Measurements from ENCODE around the gene CFAP100.

CFAP100 gene

GRCh38 chr3:126442856-126443242 lies 48.1 kb downstream of the CFAP100 start:
- DNase-seq (ENCODE audit: insufficient read length) = no peak
- TF ChIP-seq POLR2AphosphoS5 (IDR thresholded peaks at IDR 0.05; ENCODE audit: low read depth, low read length) (no peak), POLR2A (IDR thresholded peaks at IDR 0.05; ENCODE audit: low read depth, low read length) (no peak), TAF1 (IDR thresholded peaks at IDR 0.05; ENCODE audit: borderline replicate concordance, low read depth, low read length) (no peak)
- no peak for FAIRE-seq

DNA sequence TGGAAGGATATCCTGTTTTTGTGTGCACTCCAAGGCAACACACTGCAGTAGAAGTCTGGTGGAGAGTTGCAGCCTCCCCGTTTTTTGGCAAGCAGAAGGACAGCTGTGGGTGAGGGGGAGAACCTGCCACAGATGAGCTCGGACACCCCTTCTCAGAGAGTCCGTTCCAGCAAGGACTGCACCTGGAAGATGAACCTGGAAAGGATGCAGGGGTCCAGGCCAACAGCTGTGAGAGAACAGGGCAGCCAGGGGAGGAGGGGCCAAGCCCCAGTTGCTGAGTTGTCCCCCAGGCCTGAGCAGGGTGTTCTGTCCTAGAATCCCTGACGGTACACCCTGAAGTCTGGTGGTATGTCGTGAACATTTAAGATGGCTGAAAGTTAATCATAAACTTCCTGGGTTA lies 50.8 kb downstream of the CFAP100 start:
- TF ChIP-seq POLR2A (IDR thresholded peaks at IDR 0.05; ENCODE audit: low read depth, low read length) = no peak
- no peak for TF ChIP-seq POLR2AphosphoS5 (IDR thresholded peaks at IDR 0.05; ENCODE audit: low read depth, low read length)
- TF ChIP-seq TAF1 (IDR thresholded peaks at IDR 0.05; ENCODE audit: borderline replicate concordance, low read depth, low read length) = no peak
- DNase-seq (ENCODE audit: insufficient read length) (no peak), FAIRE-seq (no peak)

GRCh38 chr3:126446301-126446700 lies 51.6 kb downstream of the CFAP100 start:
- FAIRE-seq (no peak), DNase-seq (ENCODE audit: insufficient read length) (no peak)
- no peak for TF ChIP-seq TAF1 (IDR thresholded peaks at IDR 0.05; ENCODE audit: borderline replicate concordance, low read depth, low read length)
- no peak for TF ChIP-seq POLR2AphosphoS5 (IDR thresholded peaks at IDR 0.05; ENCODE audit: low read depth, low read length)
- TF ChIP-seq POLR2A (IDR thresholded peaks at IDR 0.05; ENCODE audit: low read depth, low read length) = no peak

DNA sequence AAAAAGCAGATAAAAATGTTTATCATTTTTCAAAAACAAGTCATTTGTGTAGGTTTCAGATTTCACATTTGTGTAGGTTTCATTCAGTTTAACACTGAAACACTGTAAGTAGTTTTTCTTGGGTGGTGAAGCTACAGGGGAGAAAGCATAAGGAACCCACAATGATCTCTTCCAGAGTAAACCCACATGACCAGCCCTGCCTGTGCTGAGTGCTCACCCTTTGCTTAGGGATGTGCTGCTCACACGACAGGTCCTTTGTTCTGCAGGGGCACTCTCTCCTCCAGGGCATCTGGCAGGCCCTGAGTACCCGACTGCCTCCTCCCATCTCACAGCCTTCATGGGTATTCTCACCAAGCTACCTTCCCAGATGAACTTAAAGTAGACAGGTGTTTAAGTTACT lies 52.1 kb downstream of the CFAP100 start:
- FAIRE-seq (no peak), DNase-seq (ENCODE audit: insufficient read length) (no peak)
- TF ChIP-seq TAF1 (IDR thresholded peaks at IDR 0.05; ENCODE audit: borderline replicate concordance, low read depth, low read length) = no peak
- TF ChIP-seq POLR2A (IDR thresholded peaks at IDR 0.05; ENCODE audit: low read depth, low read length) = no peak
- no peak for TF ChIP-seq POLR2AphosphoS5 (IDR thresholded peaks at IDR 0.05; ENCODE audit: low read depth, low read length)

GRCh38 chr3:126447456-126448106 lies 52.9 kb downstream of the CFAP100 start:
- FAIRE-seq = no peak
- DNase-seq (ENCODE audit: insufficient read length) = no peak
- no peak for TF ChIP-seq TAF1 (IDR thresholded peaks at IDR 0.05; ENCODE audit: borderline replicate concordance, low read depth, low read length)
- no peak for TF ChIP-seq POLR2A (IDR thresholded peaks at IDR 0.05; ENCODE audit: low read depth, low read length)
- no peak for TF ChIP-seq POLR2AphosphoS5 (IDR thresholded peaks at IDR 0.05; ENCODE audit: low read depth, low read length)

DNA sequence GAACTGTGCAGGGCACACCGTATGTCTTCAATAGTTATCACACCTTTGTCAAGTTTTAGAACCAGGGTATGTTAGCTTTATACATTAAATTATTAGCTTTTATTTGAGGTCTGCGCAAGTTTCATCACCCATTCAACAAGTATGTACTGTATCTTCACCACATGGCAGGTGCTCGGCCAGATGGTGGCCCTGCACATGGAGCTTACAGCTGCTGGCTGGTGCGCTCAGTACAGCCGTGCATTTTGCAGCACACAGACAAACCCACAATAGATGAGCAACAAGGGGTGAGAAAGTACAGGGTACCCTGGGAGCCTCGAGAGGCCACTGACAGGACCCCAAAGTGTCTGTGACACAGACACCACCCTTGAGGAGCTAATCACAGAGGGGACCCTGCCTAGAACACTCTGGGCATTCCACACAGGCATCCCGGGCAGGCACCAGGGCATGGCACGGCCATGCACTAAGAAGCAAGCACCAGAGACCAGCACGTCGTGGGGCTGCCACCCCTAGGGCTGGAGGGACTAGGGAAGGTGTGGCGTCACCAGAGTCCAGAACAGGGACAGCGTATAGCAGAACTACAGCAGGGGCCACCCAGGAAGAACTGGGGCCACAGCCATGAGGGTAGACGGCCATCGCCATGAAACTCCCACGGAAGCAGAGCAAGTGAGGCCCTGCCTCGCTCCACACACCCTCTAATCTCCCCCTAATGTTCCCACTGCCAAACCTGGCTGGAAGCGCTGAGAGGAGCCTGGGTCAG lies 53.6 kb downstream of the CFAP100 start:
- no peak for DNase-seq (ENCODE audit: insufficient read length)
- no peak for TF ChIP-seq POLR2A (IDR thresholded peaks at IDR 0.05; ENCODE audit: low read depth, low read length)
- TF ChIP-seq POLR2AphosphoS5 (IDR thresholded peaks at IDR 0.05; ENCODE audit: low read depth, low read length) = no peak
- TF ChIP-seq TAF1 (IDR thresholded peaks at IDR 0.05; ENCODE audit: borderline replicate concordance, low read depth, low read length) = no peak
- FAIRE-seq = no peak

DNA sequence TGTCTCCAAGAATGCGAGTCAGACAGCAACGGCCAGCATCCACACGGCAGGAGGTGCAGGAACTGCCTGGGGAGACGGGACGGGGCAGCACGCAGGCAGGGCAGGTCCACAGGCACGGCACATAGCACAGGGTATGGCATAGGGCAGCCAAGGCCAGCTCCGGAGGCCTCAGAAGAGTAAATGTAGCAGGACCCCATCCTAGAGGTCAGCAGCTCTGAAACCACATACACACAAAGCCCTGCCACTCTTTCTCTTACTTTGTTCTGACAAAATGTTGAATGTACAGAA lies 54.1 kb downstream of the CFAP100 start:
- DNase-seq (ENCODE audit: insufficient read length) (no peak), FAIRE-seq (no peak)
- TF ChIP-seq POLR2AphosphoS5 (IDR thresholded peaks at IDR 0.05; ENCODE audit: low read depth, low read length) (no peak), TAF1 (IDR thresholded peaks at IDR 0.05; ENCODE audit: borderline replicate concordance, low read depth, low read length) (no peak), POLR2A (IDR thresholded peaks at IDR 0.05; ENCODE audit: low read depth, low read length) (no peak)

GRCh38 chr3:126449621-126450051 lies 54.9 kb downstream of the CFAP100 start:
- FAIRE-seq = no peak
- no peak for TF ChIP-seq POLR2AphosphoS5 (IDR thresholded peaks at IDR 0.05; ENCODE audit: low read depth, low read length)
- TF ChIP-seq TAF1 (IDR thresholded peaks at IDR 0.05; ENCODE audit: borderline replicate concordance, low read depth, low read length) = no peak
- TF ChIP-seq POLR2A (IDR thresholded peaks at IDR 0.05; ENCODE audit: low read depth, low read length) = no peak

GRCh38 chr3:126450219-126450618 lies 55.5 kb downstream of the CFAP100 start:
- no peak for DNase-seq (ENCODE audit: insufficient read length)
- TF ChIP-seq POLR2A (IDR thresholded peaks at IDR 0.05; ENCODE audit: low read depth, low read length) (no peak), TAF1 (IDR thresholded peaks at IDR 0.05; ENCODE audit: borderline replicate concordance, low read depth, low read length) (no peak), POLR2AphosphoS5 (IDR thresholded peaks at IDR 0.05; ENCODE audit: low read depth, low read length) (no peak)
- no peak for FAIRE-seq

More at GRCh38 chr3:126449621-126450051, 54.9 kb downstream of the CFAP100 start:
- DNase-seq (ENCODE audit: insufficient read length) = no peak

GRCh38 chr3:126450744-126451143 lies 56.0 kb downstream of the CFAP100 start:
- DNase-seq (ENCODE audit: insufficient read length) (no peak), FAIRE-seq (no peak)
- TF ChIP-seq TAF1 (IDR thresholded peaks at IDR 0.05; ENCODE audit: borderline replicate concordance, low read depth, low read length) (no peak), POLR2AphosphoS5 (IDR thresholded peaks at IDR 0.05; ENCODE audit: low read depth, low read length) (no peak), POLR2A (IDR thresholded peaks at IDR 0.05; ENCODE audit: low read depth, low read length) (no peak)

- no peak for TF ChIP-seq POLR2AphosphoS5 (IDR thresholded peaks at IDR 0.05; ENCODE audit: low read depth, low read length)
- TF ChIP-seq TAF1 (IDR thresholded peaks at IDR 0.05; ENCODE audit: borderline replicate concordance, low read depth, low read length) = no peak
- no peak for TF ChIP-seq POLR2A (IDR thresholded peaks at IDR 0.05; ENCODE audit: low read depth, low read length)
- FAIRE-seq (no peak), DNase-seq (ENCODE audit: insufficient read length) (no peak)
These were observed 56.8 kb downstream of the CFAP100 start for GRCh38 chr3:126451511-126451910.

GRCh38 chr3:126452213-126452612 lies 57.5 kb downstream of the CFAP100 start:
- no peak for DNase-seq (ENCODE audit: insufficient read length)
- FAIRE-seq = no peak
- TF ChIP-seq TAF1 (IDR thresholded peaks at IDR 0.05; ENCODE audit: borderline replicate concordance, low read depth, low read length) (no peak), POLR2AphosphoS5 (IDR thresholded peaks at IDR 0.05; ENCODE audit: low read depth, low read length) (no peak), POLR2A (IDR thresholded peaks at IDR 0.05; ENCODE audit: low read depth, low read length) (no peak)

Data from GM12892 (cell line).